Thyroid gland (tissue), 4 donors: ENCODE measurements around the gene EEF1AKMT3. TPM values are rescaled to one million over a fixed set of nuclear protein-coding genes. Genes with fewer than 3 reads are reported as not detected.

Experiments
- DNase-seq, 2 donors: peaks; one replicate each; pipeline ENCODE4 v3.0.0-alpha.2; 2019
- H3K27ac ChIP-seq, 3 donors: fragments of 200-600 bp; sonication (generic); 1 replicate in 2 of 3; 2 replicates in 1 of 3; pipeline ENCODE4 v1.5.1; 2016 to 2019; ENCODE audit warnings: mild to moderate bottlenecking in 1 of 3, moderate library complexity in 1 of 3
- H3K27me3 ChIP-seq: fragments of 200-600 bp; sonication (generic); one replicate; pipeline ENCODE4 v1.5.1; 2019
- H3K36me3 ChIP-seq, 2 donors: fragments of 200-600 bp; sonication (generic); one replicate each; pipeline ENCODE4 v1.5.1; 2016 to 2019
- H3K4me1 ChIP-seq, 2 donors: fragments of 200-600 bp; sonication (generic); one replicate each; pipeline ENCODE4 v1.5.1; 2017 to 2019
- H3K4me3 ChIP-seq, 3 donors: fragments of 200-600 bp; sonication (generic); replicated peaks in 1 of 3; 1 replicate in 2 of 3; 2 replicates in 1 of 3; pipeline ENCODE4 v1.5.1; 2016; ENCODE audit warnings: mild to moderate bottlenecking in 1 of 3
- H3K9me3 ChIP-seq: fragments of 200-600 bp; sonication (generic); one replicate; pipeline ENCODE4 v1.5.1; 2017
- POLR2A ChIP-seq, 2 donors: fragments of 450-650 bp; IDR thresholded peaks; one replicate each; pipeline ENCODE4 v1.6.1; 2017; ENCODE audit warnings: antibody characterized with exemption in 2 of 2, mild to moderate bottlenecking in 2 of 2, moderate library complexity in 1 of 2
- WGBS, 2 donors: methylation state at CpG; one replicate each; pipeline ENCODE4 v1.1.5; 2017; 5-methylcytosine and 5-hydroxymethylcytosine counted together
- intact Hi-C: fragments of 100-400 bp; cut with DNase I; formaldehyde crosslinking; loops from one replicate; pipeline ENCODE4 v1.15.1; 2023
- microRNA counts, 2 donors: library from miRNA; unstranded; fragments of <30 nt; microRNA quantifications; one replicate each; lab custom pipeline; 2016 to 2017
- microRNA-seq: library from miRNA; unstranded; fragments of <30 nt; microRNA quantifications from one replicate; pipeline ENCODE4, GENCODE V29; 2016
- small RNA-seq: library from RNA; depleted of rRNA; stranded (forward); fragments of <200 nt; gene quantifications from one replicate; pipeline ENCODE3, GENCODE V24; 2016
- total RNA-seq, 4 donors: library from RNA; depleted of rRNA; stranded (reverse); fragments of >200 nt; gene quantifications; one replicate each; pipeline ENCODE4 v1.2.3, GENCODE V29; 2016
- TF ChIP-seq, protein P1 (sequence below), 6 experiments: fragments of 200-600 bp in 3 of 6; fragments of 450-650 bp in 3 of 6; sonication (generic) in 3 of 6; IDR thresholded peaks; one replicate each; pipeline ENCODE4 v1.5.1; 2016 to 2019; ENCODE audit warnings: antibody characterized with exemption in 6 of 6, mild to moderate bottlenecking in 2 of 6, inconsistent platforms in 1 of 6, moderate library complexity in 1 of 6

The EEF1AKMT3 gene
- total RNA-seq, 4 donors from 2014 or later, result 12.1 to 20.4 (median 16.5) TPM

DNA sequence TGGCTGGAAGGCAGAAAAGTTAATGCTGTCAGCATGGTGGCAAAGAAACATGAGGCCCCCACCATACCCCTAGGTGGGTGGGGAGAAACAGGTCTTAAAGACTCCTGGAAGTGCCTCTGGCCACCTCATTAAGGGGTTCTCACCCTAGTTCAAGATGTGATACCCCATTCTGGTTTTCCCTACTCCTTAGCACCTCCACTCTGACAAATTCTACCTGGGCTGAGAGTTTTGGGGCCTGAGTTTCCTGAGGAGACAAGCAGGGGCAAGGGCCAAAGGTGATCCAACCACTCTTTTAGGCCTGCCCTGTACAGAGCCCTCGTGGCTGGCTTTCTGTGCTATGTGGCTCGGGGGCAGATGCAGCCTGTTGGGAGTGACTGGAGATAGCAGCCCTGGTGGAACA is 54.0 kb downstream of the EEF1AKMT3 start:
- Histone ChIP-seq H3K4me1 (peaks cover 3 to 26% of the 10 kb centered on the region in 2 donors), H3K9me3 (no peaks in the 10 kb centered on the region), H3K27ac (peak overlapping the region in 1 of 3 donors; percentile 35), H3K27me3 (no peaks in the 10 kb centered on the region), H3K36me3 (peaks cover 78 to 79% of the 10 kb centered on the region in 2 donors), H3K4me3 (no peak overlapping the region)
- DNase-seq, result no peak
- 89% methylated on average over 2 of the region's 2 CpGs for WGBS, 2 donors
- intact Hi-C loops, result no loop called here
- no peak for TF ChIP-seq POLR2A (IDR thresholded peaks at IDR 0.05)

DNA sequence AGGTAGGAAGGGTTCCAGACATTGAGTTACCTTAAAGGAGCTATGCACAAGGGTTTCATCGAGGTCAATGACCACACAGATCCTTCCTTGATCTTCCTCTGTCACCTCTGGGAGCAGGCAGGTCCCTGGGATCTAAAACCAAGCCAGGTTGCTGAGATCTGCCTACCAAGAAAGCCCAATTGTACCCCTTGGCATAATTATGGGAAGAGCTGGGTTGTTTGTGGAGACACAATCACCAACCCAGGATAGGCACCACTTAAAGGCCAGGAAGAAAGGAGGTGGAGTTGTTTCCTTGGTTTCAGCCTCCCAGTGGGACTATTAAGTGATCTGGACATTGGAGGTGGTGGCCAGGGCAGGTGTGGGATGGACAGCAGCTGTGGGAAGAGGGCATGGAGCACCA is 54.6 kb downstream of the EEF1AKMT3 start:
- DNase-seq, result no peak
- Histone ChIP-seq H3K4me1 (peaks cover 8 to 32% of the 10 kb centered on the region in 2 donors), H3K27ac (peak overlapping the region in 1 of 3 donors; percentile 35), H3K4me3 (no peak overlapping the region), H3K36me3 (peaks cover 72 to 73% of the 10 kb centered on the region in 2 donors), H3K27me3 (no peaks in the 10 kb centered on the region), H3K9me3 (no peaks in the 10 kb centered on the region)
- TF ChIP-seq POLR2A (IDR thresholded peaks at IDR 0.05), result no peak
- TF ChIP-seq, protein P1, sequence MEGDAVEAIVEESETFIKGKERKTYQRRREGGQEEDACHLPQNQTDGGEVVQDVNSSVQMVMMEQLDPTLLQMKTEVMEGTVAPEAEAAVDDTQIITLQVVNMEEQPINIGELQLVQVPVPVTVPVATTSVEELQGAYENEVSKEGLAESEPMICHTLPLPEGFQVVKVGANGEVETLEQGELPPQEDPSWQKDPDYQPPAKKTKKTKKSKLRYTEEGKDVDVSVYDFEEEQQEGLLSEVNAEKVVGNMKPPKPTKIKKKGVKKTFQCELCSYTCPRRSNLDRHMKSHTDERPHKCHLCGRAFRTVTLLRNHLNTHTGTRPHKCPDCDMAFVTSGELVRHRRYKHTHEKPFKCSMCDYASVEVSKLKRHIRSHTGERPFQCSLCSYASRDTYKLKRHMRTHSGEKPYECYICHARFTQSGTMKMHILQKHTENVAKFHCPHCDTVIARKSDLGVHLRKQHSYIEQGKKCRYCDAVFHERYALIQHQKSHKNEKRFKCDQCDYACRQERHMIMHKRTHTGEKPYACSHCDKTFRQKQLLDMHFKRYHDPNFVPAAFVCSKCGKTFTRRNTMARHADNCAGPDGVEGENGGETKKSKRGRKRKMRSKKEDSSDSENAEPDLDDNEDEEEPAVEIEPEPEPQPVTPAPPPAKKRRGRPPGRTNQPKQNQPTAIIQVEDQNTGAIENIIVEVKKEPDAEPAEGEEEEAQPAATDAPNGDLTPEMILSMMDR (IDR thresholded peaks at IDR 0.05), result no peak
- WGBS, 2 donors, result 93% methylated on average over 1 of the region's 1 CpG
- intact Hi-C loops, result no loop called here

DNA sequence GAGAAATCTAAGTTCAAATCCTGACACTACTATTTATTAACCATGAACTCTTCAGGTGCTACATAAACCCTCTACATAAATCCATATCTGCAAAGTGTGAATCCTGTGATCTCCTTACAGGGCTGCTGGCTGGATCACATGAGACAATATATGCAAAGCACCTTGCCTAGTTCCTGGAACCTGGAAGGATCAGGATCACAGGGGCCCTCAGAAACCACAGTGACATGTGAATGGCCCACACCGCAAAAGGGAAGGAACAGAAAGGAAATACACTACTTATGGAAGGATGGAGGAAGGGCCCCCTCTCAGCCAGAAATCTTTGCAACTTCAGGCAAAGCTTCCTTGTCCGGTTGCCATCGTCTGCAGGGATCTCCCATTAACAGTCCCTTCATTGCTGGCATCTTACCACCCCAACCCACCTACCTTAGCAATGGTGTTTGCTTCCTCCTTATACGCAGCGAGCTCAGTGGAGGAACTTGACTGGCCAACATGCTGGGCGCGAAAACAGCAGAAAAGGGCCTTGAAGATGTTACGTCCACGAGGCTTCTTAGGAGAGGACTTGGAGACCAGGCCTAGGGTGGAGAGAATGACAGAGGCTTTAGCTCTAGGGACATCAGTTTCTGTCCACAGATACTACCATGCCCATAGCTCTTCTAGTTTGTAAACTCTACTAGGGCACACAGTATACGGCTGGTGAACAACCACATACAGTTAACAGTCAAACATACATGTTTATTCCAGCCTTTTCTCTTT is 56.8 kb downstream of the EEF1AKMT3 start:
- Histone ChIP-seq H3K4me3 (no peak overlapping the region), H3K4me1 (peaks cover 29 to 54% of the 10 kb centered on the region in 2 donors)
- TF ChIP-seq, protein P1 (IDR thresholded peaks at IDR 0.05), result no peak
- no peak for TF ChIP-seq POLR2A (IDR thresholded peaks at IDR 0.05)

DNA sequence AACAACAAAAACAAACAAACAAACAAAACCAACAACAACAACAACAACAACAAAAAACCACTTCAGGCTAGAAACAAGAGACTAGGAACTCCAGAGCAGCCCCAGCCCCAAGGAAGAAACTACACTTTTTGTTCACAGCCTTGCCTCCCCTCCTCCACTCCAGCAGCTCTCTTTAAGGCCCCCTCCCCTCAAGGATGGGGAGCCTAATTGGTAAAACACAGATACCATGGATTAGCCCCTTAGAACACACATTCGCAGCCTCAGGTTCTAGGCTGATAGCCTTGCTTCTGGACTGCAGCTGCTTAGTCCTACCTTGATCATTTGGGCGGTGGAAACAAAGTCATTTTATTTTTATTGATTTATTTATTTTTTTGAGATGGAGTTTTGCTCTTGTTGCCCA is 58.0 kb downstream of the EEF1AKMT3 start:
- H3K9me3 ChIP-seq, result no peaks in the 10 kb centered on the region
- intact Hi-C loops, result loop anchor here (2.0 kb wide), 1 partner anchor 76 kb away; no protein-coding TSS in a partner anchor
- H3K4me1 ChIP-seq, result peaks cover 41 to 66% of the 10 kb centered on the region in 2 donors
- H3K27ac ChIP-seq, result peak overlapping the region in 1 of 3 donors; percentile 26
- DNase-seq, result no peak
- no peaks in the 10 kb centered on the region for H3K27me3 ChIP-seq
- H3K36me3 ChIP-seq, result peaks cover 39 to 40% of the 10 kb centered on the region in 2 donors
- H3K4me3 ChIP-seq, result no peak overlapping the region
- WGBS, 2 donors, result 76 to 87% methylated on average over 2 of the region's 2 CpGs
- no peak for TF ChIP-seq POLR2A (IDR thresholded peaks at IDR 0.05)

More for the DNA sequence above, 56.8 kb downstream of the EEF1AKMT3 start:
- DNase-seq, result no peak
- no peaks in the 10 kb centered on the region for H3K9me3 ChIP-seq
- H3K36me3 ChIP-seq, result peaks cover 50 to 51% of the 10 kb centered on the region in 2 donors
- WGBS, 2 donors, result 77 to 79% methylated on average over 10 of the region's 10 CpGs
- no peaks in the 10 kb centered on the region for H3K27me3 ChIP-seq
- no peak overlapping the region for H3K27ac ChIP-seq
- intact Hi-C loops, result no loop called here

MicroRNAs encoded within 50 kb of the gene (microRNA counts, 767-probe panel; counts per million panel counts)
- 4,644 to 8,214 counts per million in 2 donors for microRNA hsa-miR-26a-5p (lab: Ali Mortazavi, UCI)

Small RNA genes lying within 50 kb of the gene (microRNA-seq; reads per million reads assigned to microRNA genes)
- gene MIR26A2 (218 reads per million, percentile 61 among the genes with 10 or more reads in this experiment), gene MIR6759 (not detected)

Small RNA genes lying within 50 kb of the gene (small RNA-seq; reads per million reads assigned to genes)
- 0.85 reads per million for gene MIR26A2
- not detected for gene RNU6-1083P

Other genes starting within 250 kb of the EEF1AKMT3 start
- gene MBD6, start 249.8 kb upstream of the EEF1AKMT3 start, total RNA-seq, result 10 to 100 TPM; 18.9 to 59.7 (median 51.9) TPM
- 100 to 1,000 TPM; 164 to 199 (median 193) TPM for gene DCTN2, start 225.4 kb upstream of the EEF1AKMT3 start, total RNA-seq
- under 1 TPM; 0.34 to 0.67 (median 0.51) TPM for gene KIF5A, start 222.6 kb upstream of the EEF1AKMT3 start, total RNA-seq
- gene PIP4K2C, start 181.4 kb upstream of the EEF1AKMT3 start, total RNA-seq, result 10 to 100 TPM; 29.6 to 82.6 (median 59.2) TPM
- 10 to 100 TPM; 29.2 to 42.0 (median 33.9) TPM for gene DTX3, start 167.8 kb upstream of the EEF1AKMT3 start, total RNA-seq
- 10 to 100 TPM in 1 of 4 donors, 1 to 10 TPM in 3; 3.3 to 25.8 (median 3.9) TPM for gene ARHGEF25, start 161.2 kb upstream of the EEF1AKMT3 start, total RNA-seq
- gene B4GALNT1, start 139.4 kb upstream of the EEF1AKMT3 start, total RNA-seq, result 1 to 10 TPM in 3 of 4 donors, under 1 TPM in 1; 0.88 to 7.9 (median 2.2) TPM
- 100 to 1,000 TPM; 262 to 393 (median 286) TPM for gene OS9, start 78.5 kb upstream of the EEF1AKMT3 start, total RNA-seq
- gene AGAP2, start 33.9 kb upstream of the EEF1AKMT3 start, total RNA-seq, result 1 to 10 TPM in 1 of 4 donors, under 1 TPM in 3; 0.45 to 1.3 (median 0.80) TPM
- 100 to 1,000 TPM; 110 to 166 (median 137) TPM for gene TSPAN31, start 27.6 kb upstream of the EEF1AKMT3 start, total RNA-seq
- 100 to 1,000 TPM in 3 of 4 donors, 10 to 100 TPM in 1; 95.2 to 137 (median 113) TPM for gene CDK4, start 20.3 kb upstream of the EEF1AKMT3 start, total RNA-seq
- 10 to 100 TPM; 17.5 to 25.1 (median 21.4) TPM for gene MARCHF9, start 17.5 kb upstream of the EEF1AKMT3 start, total RNA-seq
- 10 to 100 TPM in 2 of 4 donors, 1 to 10 TPM in 2; 2.7 to 13.0 (median 10.0) TPM for gene CYP27B1, start 5.5 kb upstream of the EEF1AKMT3 start, total RNA-seq
- gene METTL1, start 509 bp upstream of the EEF1AKMT3 start, total RNA-seq, result 10 to 100 TPM in 3 of 4 donors, 1 to 10 TPM in 1; 7.9 to 24.5 (median 13.1) TPM
- 10 to 100 TPM; 19.4 to 32.0 (median 25.5) TPM for gene TSFM, start 10.2 kb downstream of the EEF1AKMT3 start, total RNA-seq
- gene AVIL, start 46.1 kb downstream of the EEF1AKMT3 start, total RNA-seq, result 10 to 100 TPM in 1 of 4 donors, 1 to 10 TPM in 3; 5.1 to 15.7 (median 7.8) TPM
- gene CTDSP2, start 74.1 kb downstream of the EEF1AKMT3 start, total RNA-seq, result 100 to 1,000 TPM in 3 of 4 donors, 10 to 100 TPM in 1; 91.5 to 190 (median 138) TPM
- 10 to 100 TPM in 3 of 4 donors, 1 to 10 TPM in 1; 1.9 to 13.4 (median 11.1) TPM for gene ATP23, start 169.0 kb downstream of the EEF1AKMT3 start, total RNA-seq